ENCODE data around the gene CA12. TPM values are rescaled to one million over a fixed set of nuclear protein-coding genes. Genes with fewer than 3 reads are reported as not detected.
"Not testable (repeated sequence)": the region's sequence is repeated elsewhere in the genome, so short reads cannot be mapped to it uniquely, and the experiment has no call there.

CA12 gene
- total and polyA plus RNA-seq, 5 donors, result 0.33 to 1.2 (median 0.75) TPM

DNA sequence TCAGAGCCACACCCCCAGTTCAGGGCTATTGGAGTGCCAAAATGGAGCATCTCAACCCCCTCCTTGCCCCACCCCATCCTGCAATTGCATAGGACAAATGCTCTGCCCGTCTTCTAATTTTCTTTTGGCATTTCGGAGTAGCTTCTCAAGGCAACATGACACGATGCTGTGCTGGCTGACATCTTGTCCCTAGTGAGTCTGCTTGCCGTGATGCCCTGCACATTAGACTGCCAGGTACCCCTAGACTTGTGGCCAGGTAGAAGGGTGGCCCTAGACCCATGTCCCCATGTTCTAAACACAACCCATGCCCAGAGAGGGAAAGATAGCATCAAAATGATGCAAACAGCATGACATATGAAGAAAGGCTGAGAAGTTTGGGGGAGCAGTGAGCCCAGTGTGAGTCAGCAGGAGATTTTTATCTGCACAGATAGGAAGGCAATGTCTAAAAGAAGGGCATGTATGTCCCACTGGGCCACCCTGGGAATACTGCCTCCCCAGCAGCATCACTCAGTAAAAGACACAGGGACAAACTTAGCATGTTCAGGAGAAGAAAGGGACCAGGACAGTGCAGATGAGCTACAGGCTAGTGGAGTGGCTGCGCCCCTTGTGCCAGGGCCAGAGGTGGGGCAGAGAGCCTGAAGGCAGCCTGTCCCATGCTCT lies 36.8 kb downstream of the CA12 start:
- H3K27ac ChIP-seq (ENCODE audit: low read length), result no peak overlapping the region
- peaks cover 15% of the 10 kb centered on the region for H3K4me1 ChIP-seq (ENCODE audit: control insufficient read depth, insufficient read depth, low read length)
- DNase-seq, result no peak
- intact Hi-C loops (cut with DNase I), result no loop called here
- WGBS, result 92% methylated on average over 5 of the region's 5 CpGs
- H3K4me3 ChIP-seq (ENCODE audit: low read length), result no peak overlapping the region
- H3K27me3 ChIP-seq (ENCODE audit: control insufficient read depth, insufficient read depth), result no peaks in the 10 kb centered on the region
- H3K9me3 ChIP-seq (ENCODE audit: control insufficient read depth, low read length), result no peaks in the 10 kb centered on the region
- ATAC-seq, result no peak

- intact Hi-C loops (cut with DNase I); H3K9me3 ChIP-seq (ENCODE audit: control insufficient read depth, low read length); ATAC-seq; H3K27me3 ChIP-seq (ENCODE audit: control insufficient read depth, insufficient read depth); H3K4me3 ChIP-seq (ENCODE audit: low read length); H3K27ac ChIP-seq (ENCODE audit: low read length); DNase-seq; H3K4me1 ChIP-seq (ENCODE audit: control insufficient read depth, insufficient read depth, low read length): not testable (repeated sequence)
- WGBS, result 91% methylated on average over 11 of the region's 11 CpGs
Measured at GRCh38 chr15:63342996-63343562, 38.6 kb downstream of the CA12 start.

GRCh38 chr15:63341898-63342297 lies 39.7 kb downstream of the CA12 start:
- DNase-seq (no peak), ATAC-seq (no peak)
- Histone ChIP-seq H3K9me3 (ENCODE audit: control insufficient read depth, low read length) (no peaks in the 10 kb centered on the region), H3K4me1 (ENCODE audit: control insufficient read depth, insufficient read depth, low read length) (peaks cover 2% of the 10 kb centered on the region), H3K4me3 (ENCODE audit: low read length) (no peak overlapping the region), H3K27me3 (ENCODE audit: control insufficient read depth, insufficient read depth) (no peaks in the 10 kb centered on the region), H3K27ac (ENCODE audit: low read length) (no peak overlapping the region)
- intact Hi-C loops (cut with DNase I), result no loop called here
- WGBS, result 93% methylated on average over 4 of the region's 4 CpGs

- H3K4me3 ChIP-seq (ENCODE audit: low read length), result no peak overlapping the region
- H3K27me3 ChIP-seq (ENCODE audit: control insufficient read depth, insufficient read depth), result no peaks in the 10 kb centered on the region
- H3K27ac ChIP-seq (ENCODE audit: low read length), result no peak overlapping the region
- DNase-seq (no peak), ATAC-seq (no peak)
- no peaks in the 10 kb centered on the region for H3K4me1 ChIP-seq (ENCODE audit: control insufficient read depth, insufficient read depth, low read length)
- no peaks in the 10 kb centered on the region for H3K9me3 ChIP-seq (ENCODE audit: control insufficient read depth, low read length)
- intact Hi-C loops (cut with DNase I), result no loop called here
- WGBS, result 83% methylated on average over 3 of the region's 3 CpGs
Measured at GRCh38 chr15:63340878-63341277, 40.8 kb downstream of the CA12 start.

DNA sequence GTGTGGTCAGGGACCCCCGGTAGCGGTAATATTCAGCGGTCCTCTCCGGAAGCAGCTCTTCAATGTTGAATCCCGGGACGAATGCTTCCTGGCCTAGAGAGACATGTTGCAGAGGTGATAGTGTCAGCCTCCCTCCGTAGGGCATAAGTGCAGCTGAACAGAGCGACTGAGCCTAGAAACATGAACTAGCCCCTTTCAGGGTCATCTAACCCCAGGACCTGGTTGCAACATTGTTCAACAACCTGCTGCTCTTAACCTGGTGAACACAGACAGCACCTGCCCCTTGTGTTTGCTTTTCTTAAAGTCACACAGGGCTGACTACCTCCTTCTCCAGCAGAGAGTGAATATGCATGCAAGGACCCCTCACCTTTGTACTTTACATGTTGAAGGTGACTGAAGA lies 41.3 kb downstream of the CA12 start:
- intact Hi-C loops (cut with DNase I), result no loop called here
- Histone ChIP-seq H3K9me3 (ENCODE audit: control insufficient read depth, low read length) (no peaks in the 10 kb centered on the region), H3K4me1 (ENCODE audit: control insufficient read depth, insufficient read depth, low read length) (no peaks in the 10 kb centered on the region), H3K4me3 (ENCODE audit: low read length) (no peak overlapping the region), H3K27me3 (ENCODE audit: control insufficient read depth, insufficient read depth) (no peaks in the 10 kb centered on the region), H3K27ac (ENCODE audit: low read length) (no peak overlapping the region)
- ATAC-seq, result no peak
- 86% methylated on average over 8 of the region's 8 CpGs for WGBS
- DNase-seq, result no peak

DNA sequence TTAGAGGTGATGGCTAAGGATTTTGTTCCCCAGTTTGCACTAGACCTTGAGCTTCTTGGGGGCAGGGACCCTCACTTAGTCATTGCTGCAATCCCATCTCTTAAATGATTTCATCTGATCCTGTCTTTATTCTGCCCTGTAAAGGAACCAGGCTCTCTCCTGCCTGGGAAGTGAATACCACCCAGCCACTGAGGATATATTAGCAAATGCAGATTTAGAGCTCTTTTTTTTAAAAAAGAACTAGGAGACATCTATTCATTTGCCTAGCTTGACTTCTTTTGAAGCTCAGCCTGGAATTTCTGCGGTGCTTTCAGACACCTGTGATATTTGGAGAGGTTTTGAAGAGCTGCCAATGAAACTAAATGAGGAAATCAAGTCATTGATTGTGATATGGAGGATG lies 41.8 kb downstream of the CA12 start:
- Histone ChIP-seq H3K27ac (ENCODE audit: low read length) (no peak overlapping the region), H3K4me3 (ENCODE audit: low read length) (no peak overlapping the region), H3K9me3 (ENCODE audit: control insufficient read depth, low read length) (no peaks in the 10 kb centered on the region), H3K4me1 (ENCODE audit: control insufficient read depth, insufficient read depth, low read length) (no peaks in the 10 kb centered on the region), H3K27me3 (ENCODE audit: control insufficient read depth, insufficient read depth) (no peaks in the 10 kb centered on the region)
- no peak for DNase-seq
- 39% methylated on average over 1 of the region's 1 CpG for WGBS
- intact Hi-C loops (cut with DNase I), result loop anchor here in 1 of 4 donors (10.0 kb wide), 1 partner anchor 55 kb away; no protein-coding TSS in a partner anchor
- no peak for ATAC-seq

DNA sequence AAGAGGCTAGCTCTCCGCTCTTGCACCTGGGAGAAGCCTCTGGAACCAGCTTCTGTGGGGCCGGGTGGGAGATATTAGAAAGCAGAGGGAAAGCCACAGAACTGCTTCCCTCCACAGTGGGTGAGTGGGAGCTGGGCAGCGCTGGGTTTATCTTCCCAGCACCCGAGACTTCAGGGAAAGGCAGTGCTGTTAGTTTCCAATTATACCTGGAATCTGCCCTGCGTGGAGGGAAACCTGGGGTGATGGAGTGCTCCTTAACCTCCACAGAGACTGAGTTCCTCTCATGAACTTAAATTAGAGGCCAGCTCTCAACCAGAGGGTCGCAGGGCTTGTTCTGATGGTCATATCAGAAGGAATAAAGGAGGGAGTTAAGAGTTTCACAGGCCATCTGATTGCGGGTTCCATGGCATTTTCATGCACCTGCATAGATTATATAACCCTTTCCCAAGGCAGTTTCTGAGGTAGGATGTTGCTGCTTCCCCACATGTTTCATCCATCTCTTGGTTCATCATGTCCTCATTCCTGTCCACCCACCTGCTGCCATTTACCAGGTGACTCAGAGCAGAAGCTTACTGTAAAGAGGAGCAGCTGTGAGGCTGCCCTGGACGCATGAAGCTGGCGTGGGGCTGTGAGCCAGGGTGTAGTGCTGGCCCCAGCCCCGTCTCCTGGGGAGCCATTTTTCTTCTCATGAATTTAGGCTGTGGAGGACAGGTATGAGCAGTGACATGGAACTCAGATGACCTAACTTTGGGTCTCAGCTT lies 42.5 kb downstream of the CA12 start:
- DNase-seq, result no peak
- ATAC-seq, result no peak
- intact Hi-C loops (cut with DNase I), result loop anchor here in 1 of 4 donors (10.0 kb wide), 1 partner anchor 56 kb away; no protein-coding TSS in a partner anchor
- H3K4me1 ChIP-seq (ENCODE audit: control insufficient read depth, insufficient read depth, low read length), result no peaks in the 10 kb centered on the region
- no peak overlapping the region for H3K27ac ChIP-seq (ENCODE audit: low read length)
- H3K27me3 ChIP-seq (ENCODE audit: control insufficient read depth, insufficient read depth), result no peaks in the 10 kb centered on the region
- WGBS, result 90% methylated on average over 10 of the region's 10 CpGs
- no peak overlapping the region for H3K4me3 ChIP-seq (ENCODE audit: low read length)
- no peaks in the 10 kb centered on the region for H3K9me3 ChIP-seq (ENCODE audit: control insufficient read depth, low read length)

DNA sequence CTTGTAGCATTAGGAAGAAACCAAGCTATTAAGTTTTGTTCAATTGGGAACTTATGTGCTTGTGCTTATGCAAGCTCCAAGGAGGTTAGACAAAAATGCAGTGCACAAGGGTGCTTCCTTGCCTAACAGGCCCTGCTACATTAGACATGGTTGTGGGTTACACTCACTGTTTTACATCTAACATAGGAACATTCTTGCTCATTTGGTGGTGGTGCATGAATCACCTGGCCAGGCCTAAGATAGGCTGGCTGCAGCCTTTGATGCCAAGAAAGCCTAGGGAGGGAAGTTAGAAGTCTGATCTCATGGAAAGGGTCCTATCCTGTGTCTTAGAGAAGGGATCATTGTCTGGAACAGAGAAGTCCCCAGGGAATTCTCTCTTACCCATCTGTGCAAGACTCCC lies 43.5 kb downstream of the CA12 start:
- Histone ChIP-seq H3K27ac (ENCODE audit: low read length) (no peak overlapping the region), H3K4me3 (ENCODE audit: low read length) (no peak overlapping the region), H3K4me1 (ENCODE audit: control insufficient read depth, insufficient read depth, low read length) (no peaks in the 10 kb centered on the region), H3K9me3 (ENCODE audit: control insufficient read depth, low read length) (no peaks in the 10 kb centered on the region), H3K27me3 (ENCODE audit: control insufficient read depth, insufficient read depth) (no peaks in the 10 kb centered on the region)
- DNase-seq, result no peak
- intact Hi-C loops (cut with DNase I), result loop anchor here in 1 of 4 donors (10.0 kb wide), 1 partner anchor 57 kb away; no protein-coding TSS in a partner anchor
- no peak for ATAC-seq

GRCh38 chr15:63337046-63337445 lies 44.6 kb downstream of the CA12 start:
- no peak for DNase-seq
- H3K9me3 ChIP-seq (ENCODE audit: control insufficient read depth, low read length), result no peaks in the 10 kb centered on the region
- no peak overlapping the region for H3K4me3 ChIP-seq (ENCODE audit: low read length)
- no peak for ATAC-seq
- no peaks in the 10 kb centered on the region for H3K27me3 ChIP-seq (ENCODE audit: control insufficient read depth, insufficient read depth)
- 94% methylated on average over 4 of the region's 4 CpGs for WGBS
- no peak overlapping the region for H3K27ac ChIP-seq (ENCODE audit: low read length)
- no peaks in the 10 kb centered on the region for H3K4me1 ChIP-seq (ENCODE audit: control insufficient read depth, insufficient read depth, low read length)
- intact Hi-C loops (cut with DNase I), result loop anchor here in 1 of 4 donors (10.0 kb wide), 1 partner anchor 58 kb away; no protein-coding TSS in a partner anchor

- ATAC-seq (no peak), DNase-seq (no peak)
- H3K9me3 ChIP-seq (ENCODE audit: control insufficient read depth, low read length), result no peaks in the 10 kb centered on the region
- H3K27ac ChIP-seq (ENCODE audit: low read length), result no peak overlapping the region
- H3K4me1 ChIP-seq (ENCODE audit: control insufficient read depth, insufficient read depth, low read length), result peaks cover 4% of the 10 kb centered on the region
- no peak overlapping the region for H3K4me3 ChIP-seq (ENCODE audit: low read length)
- 86% methylated on average over 8 of the region's 8 CpGs for WGBS
- H3K27me3 ChIP-seq (ENCODE audit: control insufficient read depth, insufficient read depth), result no peaks in the 10 kb centered on the region
- intact Hi-C loops (cut with DNase I), result loop anchor here in 1 of 4 donors (10.0 kb wide), 1 partner anchor 59 kb away; no protein-coding TSS in a partner anchor
Measured at GRCh38 chr15:63335543-63336240, 46.0 kb downstream of the CA12 start.

All from right cardiac atrium (tissue), 5 donors.